K562 treated with DMSO at 1 percent for 48 hours (cell line): ENCODE results near the gene NPY1R. TPM values are rescaled to one million over a fixed set of nuclear protein-coding genes. Genes with fewer than 3 reads are reported as not detected.

ENCODE experiments used
- total RNA-seq: library from RNA; unstranded; fragments of 300-600 nt; gene quantifications from 2 replicates; pipeline ENCODE4 v1.2.3, GENCODE V29; 2022; ENCODE audit warnings: low replicate concordance; ENCODE audit errors: extremely low read depth

NPY1R gene
- total RNA-seq: not detected in 2 replicates

DNA sequence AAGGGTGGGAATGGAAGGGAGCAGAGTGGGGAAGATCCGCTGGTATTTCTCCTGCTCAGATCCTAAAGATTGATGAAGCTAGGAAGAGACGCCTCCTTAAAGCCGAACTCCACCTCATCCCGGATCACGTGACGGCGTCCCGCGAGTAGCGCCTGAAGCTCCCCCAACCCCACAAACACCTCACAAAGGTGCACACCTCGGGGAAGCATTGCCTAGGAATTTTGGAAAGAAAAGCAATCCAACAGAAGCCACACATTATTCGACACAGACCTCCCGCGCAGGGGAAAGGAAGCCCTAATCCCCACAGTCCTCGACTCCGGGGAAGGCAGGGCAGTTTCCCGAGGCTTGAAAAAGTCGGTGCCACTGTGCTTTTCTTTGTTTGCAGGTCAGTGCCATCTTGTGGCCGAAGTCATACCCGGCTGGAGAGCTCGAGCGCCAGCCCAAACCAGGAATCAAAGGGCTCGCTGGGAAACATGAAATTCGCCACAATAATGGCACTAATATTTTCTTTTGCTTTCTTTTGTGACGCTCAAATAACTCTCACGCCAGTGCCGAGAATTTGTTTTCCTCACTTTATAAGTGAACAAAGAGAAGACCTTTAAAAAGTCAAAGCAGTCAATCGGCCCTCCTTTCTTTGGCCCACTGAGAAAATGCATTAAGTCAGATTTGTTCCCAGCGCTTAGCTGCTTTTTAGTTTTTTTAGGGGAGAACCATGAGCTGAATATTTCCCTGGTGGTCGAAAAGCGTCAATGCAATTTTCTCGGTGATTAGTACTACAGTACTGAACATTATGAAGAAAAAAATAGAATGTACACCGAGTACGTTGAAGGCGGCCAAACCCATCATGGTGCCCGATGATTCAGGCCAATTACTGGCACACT lies at the start of gene NPY1R:
NPY1R (minus strand) TSS at position 71 of the 881 bp plus-strand sequence. CDS start 6,042 bp downstream, outside the sequence.

DNA sequence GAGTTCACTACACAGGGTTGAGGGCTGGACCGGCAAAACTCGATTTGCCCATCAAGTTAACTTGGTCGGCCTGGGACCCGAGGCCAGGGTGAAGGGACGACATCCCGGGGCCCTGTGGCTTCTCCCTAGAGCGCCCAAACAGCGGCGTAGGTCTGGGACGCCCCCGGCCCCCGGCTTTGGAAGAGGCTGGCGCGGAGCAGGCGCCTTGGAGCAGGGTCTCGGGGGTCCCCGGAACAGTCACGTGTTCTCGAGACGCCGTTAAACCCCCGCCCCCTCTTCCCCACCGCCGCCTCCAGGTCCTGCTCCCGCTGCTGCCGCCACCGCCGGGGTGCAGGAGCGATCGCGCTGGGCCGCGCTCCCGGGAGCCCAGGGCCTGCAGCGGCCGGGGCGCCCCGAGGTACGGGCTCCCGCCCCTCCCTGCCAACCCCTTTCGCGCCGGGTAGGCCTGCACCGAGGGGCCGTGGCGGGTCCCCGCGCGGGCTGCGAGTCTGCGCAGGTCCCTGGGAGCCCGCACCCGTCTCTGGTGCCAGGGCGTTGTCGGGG lies 11.3 kb upstream of the NPY1R start, which contains the start of gene NPY5R:
NPY5R (plus strand) TSS at position 289 of the 543 bp plus-strand sequence. CDS start 6,382 bp downstream, outside the sequence.

Other genes with a start within 250 kb of the NPY1R start
- not detected in 2 replicates for gene NAF1, start 165.7 kb downstream of the NPY1R start, total RNA-seq
- not detected in 2 replicates for gene NPY5R, start 11.3 kb upstream of the NPY1R start, total RNA-seq
- gene TKTL2, start 141.2 kb upstream of the NPY1R start, total RNA-seq: not detected in 2 replicates
- gene TMA16, start 162.1 kb upstream of the NPY1R start, total RNA-seq: not detected in 2 replicates